RCC 7860 (cell line): ENCODE results near the gene C2CD3.

Experiments used
- DNase-seq: peaks from one replicate; pipeline ENCODE4 v3.0.0-alpha.2; 2015; ENCODE audit warnings: low spot score
- FAIRE-seq: peaks from 2 replicates; lab custom pipeline; 2012; peaks lifted over from hg19 to GRCh38; lab: Jason Lieb, UNC

The C2CD3 gene

GRCh38 chr11:74024261-74025029, 146.4 kb downstream of the C2CD3 start:
- DNase-seq (peak; percentile 57), FAIRE-seq (peak; percentile 60)

GRCh38 chr11:74023276-74023675, 147.5 kb downstream of the C2CD3 start:
- FAIRE-seq = no peak
- DNase-seq = no peak

- DNase-seq (no peak), FAIRE-seq (no peak)
These were observed 148.3 kb downstream of the C2CD3 start for GRCh38 chr11:74022546-74022945.

- FAIRE-seq (no peak), DNase-seq (no peak)
These were observed 148.8 kb downstream of the C2CD3 start for GRCh38 chr11:74021998-74022397.

GRCh38 chr11:74020539-74020938, 150.3 kb downstream of the C2CD3 start:
- FAIRE-seq (no peak), DNase-seq (no peak)

- no peak for FAIRE-seq
- DNase-seq = no peak
These were observed 150.9 kb downstream of the C2CD3 start for GRCh38 chr11:74019860-74020259.

- no peak for DNase-seq
- FAIRE-seq = no peak
These were observed 151.6 kb downstream of the C2CD3 start for GRCh38 chr11:74019104-74019738.

GRCh38 chr11:74018331-74019005, 152.3 kb downstream of the C2CD3 start:
- DNase-seq = no peak
- FAIRE-seq = no peak

GRCh38 chr11:74017631-74018030, 153.2 kb downstream of the C2CD3 start:
- FAIRE-seq (no peak), DNase-seq (no peak)

GRCh38 chr11:74015919-74016684, 154.7 kb downstream of the C2CD3 start:
- DNase-seq (no peak), FAIRE-seq (no peak)

GRCh38 chr11:74014880-74015279, 155.9 kb downstream of the C2CD3 start:
- DNase-seq (no peak), FAIRE-seq (no peak)

GRCh38 chr11:74013141-74013540, 157.7 kb downstream of the C2CD3 start:
- no peak for DNase-seq
- no peak for FAIRE-seq

GRCh38 chr11:74012074-74012809, 158.6 kb downstream of the C2CD3 start:
- DNase-seq (no peak), FAIRE-seq (no peak)

- DNase-seq (no peak), FAIRE-seq (no peak)
These were observed 159.3 kb downstream of the C2CD3 start for GRCh38 chr11:74011360-74012073.

- FAIRE-seq = no peak
- DNase-seq = no peak
These were observed 160.2 kb downstream of the C2CD3 start for GRCh38 chr11:74010306-74011300.

GRCh38 chr11:74009675-74010305, 161.0 kb downstream of the C2CD3 start:
- FAIRE-seq (no peak), DNase-seq (no peak)

GRCh38 chr11:74009230-74009547, 161.6 kb downstream of the C2CD3 start:
- DNase-seq (no peak), FAIRE-seq (no peak)
